KOPT-K1 (cell line): ENCODE data around the gene NRROS.

Source experiments
- H3K27ac ChIP-seq: fragments of 200-600 bp; sonication (generic); 2 replicates; pipeline ENCODE4 v1.5.1; 2016; ENCODE audit warnings: antibody characterized with exemption, mild to moderate bottlenecking, low read depth, low read length; ENCODE audit not compliant: poor library complexity, severe bottlenecking
- H3K36me3 ChIP-seq: fragments of 200-600 bp; sonication (generic); 2 replicates; pipeline ENCODE4 v1.5.1; 2017; ENCODE audit warnings: antibody characterized with exemption, mild to moderate bottlenecking, low read length, moderate library complexity; ENCODE audit not compliant: insufficient read depth
- H3K9me3 ChIP-seq: fragments of 200-600 bp; sonication (generic); 2 replicates; pipeline ENCODE4 v1.5.1; 2017; ENCODE audit warnings: antibody characterized with exemption, low read length, mild to moderate bottlenecking; ENCODE audit not compliant: insufficient read depth, poor library complexity, severe bottlenecking

NRROS gene

DNA sequence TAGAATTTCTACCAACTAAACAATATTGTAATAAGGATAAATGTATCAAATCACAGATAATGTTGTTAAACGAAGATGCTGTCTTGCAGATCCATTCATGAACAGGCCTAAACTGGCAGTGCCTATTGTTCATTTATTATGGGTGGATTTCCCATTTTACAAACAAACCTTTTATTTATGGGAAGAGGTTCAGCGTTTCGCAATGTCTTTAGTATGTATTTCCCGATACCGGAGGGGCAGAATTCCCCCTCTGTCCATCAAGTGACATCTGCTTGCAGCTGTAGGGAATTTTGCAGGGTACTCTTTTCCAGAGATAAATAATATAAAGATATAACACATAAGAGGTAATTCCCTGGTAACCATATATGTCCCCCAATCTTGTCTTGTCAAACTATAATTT lies 66.8 kb downstream of the NRROS start:
- no peak overlapping the region for H3K27ac ChIP-seq
- no peaks in the 10 kb centered on the region for H3K9me3 ChIP-seq
- H3K36me3 ChIP-seq = no peaks in the 10 kb centered on the region

DNA sequence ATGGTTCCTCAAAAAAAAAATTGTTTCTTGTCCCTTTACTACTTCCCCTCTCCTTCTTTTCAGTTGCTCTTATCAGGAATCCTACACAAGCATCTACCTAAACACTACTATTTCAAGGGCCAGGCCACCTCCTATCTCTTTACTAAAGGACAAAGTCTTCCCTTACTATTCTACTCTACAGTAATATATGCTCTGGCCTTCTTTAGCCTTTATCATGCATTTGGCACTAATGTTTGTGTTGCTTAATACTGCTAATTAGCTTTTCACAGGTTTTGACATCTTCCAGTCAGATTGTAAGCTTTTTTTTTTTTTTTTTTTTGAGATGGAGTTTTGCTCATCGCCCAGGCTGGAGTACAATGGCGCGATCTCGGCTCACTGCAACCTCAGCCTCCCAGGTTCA lies 67.2 kb downstream of the NRROS start:
- Histone ChIP-seq H3K27ac (no peak overlapping the region), H3K36me3 (no peaks in the 10 kb centered on the region), H3K9me3 (no peaks in the 10 kb centered on the region)

DNA sequence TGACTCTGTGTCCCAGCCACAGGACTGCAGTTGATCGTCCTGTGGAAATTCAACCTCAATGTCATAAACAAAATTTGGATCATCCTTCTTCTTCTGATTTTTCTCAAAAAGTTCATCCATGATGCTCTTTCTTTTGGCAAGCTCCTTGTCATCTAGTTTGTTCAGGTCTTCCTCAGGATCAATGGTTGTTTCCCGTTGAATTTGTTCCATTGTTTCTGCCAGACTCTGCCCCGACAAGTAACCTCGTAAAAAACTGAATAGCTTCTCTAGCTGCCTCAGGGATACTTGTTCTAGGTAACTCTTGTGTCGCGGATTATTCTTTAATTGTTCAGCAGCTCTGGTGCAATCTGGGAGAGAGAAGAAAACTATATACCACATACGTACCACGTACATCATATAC lies 68.1 kb downstream of the NRROS start:
- H3K9me3 ChIP-seq = no peaks in the 10 kb centered on the region
- no peaks in the 10 kb centered on the region for H3K36me3 ChIP-seq
- H3K27ac ChIP-seq = no peak overlapping the region

DNA sequence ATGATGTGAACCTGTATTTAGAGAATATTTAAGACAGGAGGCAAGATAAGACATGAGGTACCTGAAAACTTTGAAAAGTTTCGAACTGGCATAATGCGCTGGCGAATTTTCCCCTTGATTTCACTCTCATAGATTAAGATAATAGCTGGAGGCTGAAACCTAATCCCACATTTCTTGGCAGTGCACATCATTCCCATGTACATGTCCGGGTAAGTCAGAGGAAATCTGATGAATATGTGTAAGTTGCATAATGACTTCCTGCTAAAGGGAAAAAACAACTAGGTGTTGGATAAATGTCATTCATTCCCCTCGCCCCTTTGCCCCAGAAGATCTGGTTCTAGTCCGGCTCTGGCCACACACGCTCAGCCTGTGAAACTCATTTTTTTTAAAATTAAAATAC lies 69.0 kb downstream of the NRROS start:
- H3K27ac ChIP-seq = no peak overlapping the region
- no peaks in the 10 kb centered on the region for H3K36me3 ChIP-seq
- H3K9me3 ChIP-seq = no peaks in the 10 kb centered on the region
